H1 (cell line): ENCODE measurements around the gene CPTP. TPM values are rescaled to one million over a fixed set of nuclear protein-coding genes. Genes with fewer than 3 reads are reported as not detected.

Experiments used
- CHD2 ChIP-seq: IDR thresholded peaks from 2 replicates; pipeline ENCODE4 v1.6.1; 2012; ENCODE audit warnings: low read length, improper control_type of control experiment
- EZH2 ChIP-seq: fragments of 200-600 bp; sonication (generic); IDR thresholded peaks from 2 replicates; pipeline ENCODE4 v1.7.1; 2012; ENCODE audit warnings: low read depth, mild to moderate bottlenecking, moderate library complexity, low read length, inconsistent platforms; ENCODE audit not compliant: severe bottlenecking
- FOSL1 ChIP-seq: IDR thresholded peaks from 2 replicates; pipeline ENCODE4 v1.6.1; 2011; ENCODE audit warnings: mild to moderate bottlenecking, low read depth, low read length, moderate library complexity; ENCODE audit not compliant: insufficient read depth
- POLR2A ChIP-seq, 2 experiments: IDR thresholded peaks; 1 replicate in 1 of 2; 2 replicates in 1 of 2; pipeline ENCODE4 v1.6.1; 2011; ENCODE audit warnings: low read depth in 2 of 2, low read length in 2 of 2, mild to moderate bottlenecking in 2 of 2; ENCODE audit errors: control extremely low read depth in 1 of 2
- SIX5 ChIP-seq: IDR thresholded peaks from 2 replicates; pipeline ENCODE4 v1.6.1; 2011; ENCODE audit warnings: mild to moderate bottlenecking, low read depth, low read length
- SP4 ChIP-seq: IDR thresholded peaks from 2 replicates; pipeline ENCODE4 v1.6.1; 2012; ENCODE audit warnings: low read length, inconsistent platforms
- TAF1 ChIP-seq: IDR thresholded peaks from 2 replicates; pipeline ENCODE4 v1.6.1; 2011; ENCODE audit warnings: mild to moderate bottlenecking, low read depth, low read length
- ZNF274 ChIP-seq: IDR thresholded peaks from 2 replicates; pipeline ENCODE4 v1.7.0; 2012; ENCODE audit warnings: low read length, borderline replicate concordance; ENCODE audit errors: extremely low read depth
- polyA plus RNA-seq, 7 experiments: library from polyadenylated mRNA; depleted of rRNA in 3 of 7; stranded (reverse) in 5 of 7; unstranded in 2 of 7; fragments of >200 nt in 5 of 7; fragments of 200-250 nt in 2 of 7; gene quantifications; 1 replicate in 5 of 7; 2 replicates in 1 of 7; 4 replicates in 1 of 7; pipeline versions ENCODE4 v1.2.1 to v1.2.3, GENCODE V29; 2011 to 2013; ENCODE audit warnings: missing spikeins in 2 of 7, mixed read lengths in 2 of 7
- total RNA-seq: library from RNA; stranded (reverse); fragmentation: NEBNext Ultra II Directional; extraction: Animal tissue kit (Norgen Biotek cat#: 25700); gene quantifications from 2 replicates; pipeline ENCODE4 v1.2.1, GENCODE V29; 2021

CPTP gene
- total and polyA plus RNA-seq, 2 of the 8 experiments (the other 6 are each of a cell fraction or from before 2014, with no cell fraction given), result 8.1 to 10.6 TPM

- TF ChIP-seq EZH2 (no peak), POLR2A (IDR thresholded peaks at IDR 0.05; ENCODE audit: control extremely low read depth in 1 of 2, low read depth in 2 of 2, low read length in 2 of 2) (no peak), FOSL1 (no peak), SIX5 (no peak), SP4 (no peak), ZNF274 (no peak), TAF1 (no peak), CHD2 (no peak)
These were observed 21.6 kb upstream of the CPTP start (continued) for GRCh38 chr1:1302951-1303509.
